HUDEP-2 (cell line): ENCODE results near the gene PPP2R5C.

ENCODE experiments used
- DNase-seq, 76 experiments: peaks; one replicate each; lab custom pipeline; 2025; ENCODE audit not compliant: unreplicated experiment in 76 of 76; lab: John Stamatoyannopoulos, UW

The PPP2R5C gene

DNA sequence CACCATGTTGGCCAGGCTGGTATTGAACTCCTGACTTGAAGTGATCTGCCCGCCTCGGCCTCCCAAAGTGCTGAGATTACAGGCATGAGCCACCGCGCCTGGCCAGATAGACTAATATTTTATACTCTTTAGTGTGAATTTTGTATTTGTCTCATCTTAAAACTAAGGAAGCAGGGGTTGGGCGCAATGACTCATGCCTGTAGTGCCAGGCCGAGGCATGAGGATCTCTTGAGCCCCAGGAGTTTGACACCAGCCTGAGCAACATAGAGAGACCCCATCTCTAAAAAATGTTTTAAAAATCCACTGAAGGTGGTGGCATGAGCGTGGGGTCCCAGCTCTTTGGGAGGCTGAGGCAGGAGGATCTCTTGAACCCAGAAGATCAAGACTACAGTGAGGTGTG is 211.8 kb downstream of the PPP2R5C start:
- DNase-seq = no peak

DNA sequence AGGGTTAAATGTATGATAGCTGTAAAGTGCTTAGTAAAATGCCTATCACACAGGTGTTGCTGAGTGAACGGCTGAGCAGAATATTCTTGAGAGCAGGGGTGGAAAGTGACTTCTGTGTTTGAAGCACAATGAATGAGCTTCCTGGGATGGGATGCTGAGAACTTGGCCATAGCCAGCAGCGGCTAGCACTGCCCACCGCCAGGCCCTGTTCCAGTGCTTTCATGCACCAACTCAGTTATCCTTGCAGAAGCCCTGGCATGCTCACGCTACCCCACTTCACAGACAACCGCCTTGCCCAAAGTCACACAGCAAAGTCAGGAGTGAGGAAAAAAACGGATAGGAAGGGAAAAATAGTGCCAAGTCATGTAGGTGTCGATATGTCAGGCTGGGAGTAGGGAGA is 213.7 kb downstream of the PPP2R5C start:
- no peak for DNase-seq
